GM18505 (cell line): ENCODE data around the gene TCEA3.

Experiments used
- ATAC-seq: cut with Tn5 transposase; IDR thresholded peaks from one replicate; pipeline ENCODE4 v1.9.1; 2021; ENCODE audit not compliant: unreplicated experiment
- POLR2A ChIP-seq: IDR thresholded peaks from 4 replicates; pipeline ENCODE4 v1.6.1; 2011; ENCODE audit warnings: borderline replicate concordance; ENCODE audit not compliant: insufficient read depth, insufficient read length; ENCODE audit errors: extremely low read depth

TCEA3 gene

DNA sequence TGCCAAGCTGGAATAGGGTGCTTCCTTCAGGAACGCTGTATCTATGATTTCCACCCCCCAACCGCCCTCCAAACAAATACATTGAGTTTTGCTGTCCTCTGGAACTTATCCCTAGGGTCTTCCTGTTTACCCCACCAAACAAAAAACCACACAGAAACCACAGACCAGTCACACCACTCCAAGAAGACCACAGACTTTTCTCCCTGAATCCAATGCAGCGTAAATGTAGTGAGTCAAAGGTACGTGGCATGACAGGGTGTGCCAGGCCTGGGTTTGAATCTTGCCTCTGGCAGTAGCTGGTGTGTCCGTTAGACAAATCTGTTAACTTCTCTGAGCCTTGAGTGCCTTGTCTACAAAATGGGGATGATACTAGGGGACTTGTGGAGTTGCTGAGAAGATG, 31.7 kb upstream of the TCEA3 start:
- no peak for ATAC-seq
- TF ChIP-seq POLR2A: no peak

DNA sequence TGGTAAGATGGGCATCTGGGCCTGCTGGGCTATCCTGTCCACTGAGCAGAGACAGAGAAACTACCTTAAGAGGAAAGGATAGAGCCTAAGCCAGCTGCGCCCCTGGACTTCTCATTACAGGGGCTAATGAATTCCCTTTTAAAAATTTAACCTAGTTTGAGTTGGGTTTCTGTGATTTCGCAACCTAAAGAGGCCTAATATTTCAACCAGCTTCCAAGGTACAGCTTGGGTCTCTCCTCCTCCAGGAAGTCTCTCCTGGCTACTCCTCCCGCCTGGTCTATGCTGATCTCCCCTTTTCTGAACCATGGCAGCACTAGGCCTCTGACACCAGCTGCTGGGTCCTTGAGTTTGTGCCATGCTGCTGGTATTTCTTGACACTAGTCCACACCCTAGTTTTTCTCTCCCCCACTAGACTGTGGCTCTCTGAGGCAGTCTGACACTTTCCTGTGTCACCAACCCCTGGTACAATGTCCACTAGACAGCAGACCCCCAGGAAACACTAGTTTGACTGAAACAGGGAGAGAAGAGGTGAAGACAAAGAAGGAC, 29.0 kb upstream of the TCEA3 start:
- no peak for ATAC-seq
- no peak for TF ChIP-seq POLR2A

DNA sequence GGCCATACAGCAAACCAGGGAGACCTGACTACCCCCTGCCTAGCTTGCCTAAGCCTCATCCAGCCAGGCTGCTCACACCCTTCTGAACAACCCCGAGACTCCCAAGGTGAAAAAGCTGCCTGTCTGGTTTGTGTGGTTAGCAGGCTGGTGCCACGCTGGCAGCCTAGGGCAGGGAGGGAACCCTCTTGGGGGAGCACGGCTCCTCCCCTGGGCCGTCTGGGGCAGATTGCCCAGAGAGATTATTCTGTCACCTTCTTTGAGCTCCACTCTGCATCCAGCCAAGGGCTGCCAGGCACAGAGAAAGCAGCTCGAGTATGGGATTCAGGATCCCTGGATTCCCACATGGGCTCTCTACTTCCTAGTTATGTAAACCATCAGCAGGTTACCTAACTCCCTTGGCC, 27.5 kb upstream of the TCEA3 start:
- no peak for ATAC-seq
- no peak for TF ChIP-seq POLR2A

DNA sequence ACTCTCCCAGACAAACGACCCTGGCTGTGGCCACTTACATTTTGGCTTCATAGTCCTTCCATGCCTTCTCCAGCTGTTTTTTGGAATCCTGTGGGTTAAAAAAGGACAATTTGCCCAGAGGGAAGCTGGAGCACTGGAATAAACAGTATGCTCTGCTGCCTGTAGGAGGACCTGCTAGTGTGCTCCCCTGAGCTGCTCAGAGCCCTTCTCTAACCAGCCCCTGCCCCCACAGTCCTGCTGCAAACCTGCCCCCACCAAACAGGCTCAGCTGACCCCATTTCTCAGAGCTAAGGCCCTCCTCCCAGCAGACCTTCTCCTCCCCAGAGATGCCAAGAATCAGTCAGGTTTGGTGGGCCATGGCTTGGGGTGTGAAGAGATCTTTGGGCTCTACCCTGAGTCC, 26.9 kb upstream of the TCEA3 start:
- ATAC-seq: no peak
- TF ChIP-seq POLR2A: no peak

DNA sequence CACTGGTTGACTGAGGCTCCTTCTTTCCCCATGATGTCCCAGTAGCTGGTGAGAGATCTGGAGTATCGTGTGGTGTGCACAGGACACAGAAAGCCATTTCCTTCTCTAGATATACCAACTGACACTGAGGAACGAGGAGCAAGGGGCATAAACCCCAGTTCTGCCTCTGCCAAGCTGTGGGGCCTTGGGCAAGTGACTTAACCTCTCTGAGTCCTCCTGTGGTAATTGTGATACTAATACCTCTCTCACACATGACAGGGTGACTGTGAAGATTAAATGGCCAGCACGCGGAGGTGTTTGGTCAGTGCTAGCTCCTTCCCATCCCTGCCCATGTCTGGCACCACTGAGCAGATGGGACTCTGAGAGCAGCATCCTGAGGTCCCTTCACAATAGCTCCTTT, 26.3 kb upstream of the TCEA3 start:
- no peak for ATAC-seq

DNA sequence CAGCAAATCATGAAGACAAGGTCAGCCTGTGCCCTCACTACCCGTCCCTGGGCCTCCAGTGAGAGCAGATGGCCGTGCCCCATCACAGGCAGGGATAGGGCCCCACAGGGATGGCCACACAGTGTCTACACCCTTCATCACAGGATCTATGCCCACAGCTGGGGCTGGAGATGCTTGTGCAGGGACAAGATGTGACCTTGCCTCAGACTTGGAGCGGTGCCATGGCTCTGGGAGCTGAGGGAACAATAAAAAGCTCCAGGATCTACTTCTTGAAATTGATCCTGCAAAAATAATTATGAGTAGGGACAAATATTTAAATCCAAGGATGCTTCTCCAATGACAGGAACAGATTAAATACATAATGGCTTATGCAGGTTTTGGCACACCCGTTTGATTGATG, 25.4 kb upstream of the TCEA3 start:
- no peak for TF ChIP-seq POLR2A
- ATAC-seq: no peak

More for the DNA sequence above, 26.3 kb upstream of the TCEA3 start:
- no peak for TF ChIP-seq POLR2A

DNA sequence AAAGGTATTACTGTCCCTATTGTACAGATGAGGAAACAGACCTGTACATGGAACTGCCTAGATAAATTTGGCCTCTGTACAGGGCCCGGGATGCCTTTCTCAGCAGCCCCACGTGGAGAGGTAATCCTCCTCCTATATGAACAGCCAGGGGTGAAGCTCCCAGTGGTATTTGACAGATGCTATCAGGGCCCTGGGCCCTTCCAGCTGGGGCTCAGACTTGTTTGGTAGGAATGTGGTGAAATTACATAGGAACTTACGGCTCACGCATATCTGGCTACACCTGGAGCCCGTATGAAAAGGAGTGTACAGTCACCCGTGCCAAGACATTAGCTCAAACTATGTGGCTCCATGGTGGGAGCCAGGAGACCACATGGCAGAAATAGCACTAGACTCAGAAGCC, 24.8 kb upstream of the TCEA3 start:
- no peak for ATAC-seq
- TF ChIP-seq POLR2A: no peak

DNA sequence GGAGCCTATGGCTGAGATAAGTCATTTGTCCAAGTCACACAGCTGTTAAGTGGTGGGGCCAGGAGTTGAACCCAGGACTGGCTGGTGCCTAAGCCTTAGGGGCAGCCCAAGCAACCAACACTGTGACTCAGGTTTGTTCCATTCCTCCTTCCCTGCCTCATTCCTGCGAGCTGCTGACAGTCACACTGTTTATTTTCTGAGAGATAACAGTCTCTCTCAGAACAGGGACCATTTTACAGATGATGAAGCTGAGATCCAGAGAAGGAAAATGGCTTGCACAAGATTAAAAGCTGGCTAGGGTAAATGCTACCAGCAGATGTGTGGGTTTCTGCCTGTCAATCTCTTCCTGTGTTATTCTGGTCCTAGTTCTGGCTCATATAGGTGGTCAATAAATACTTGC, 24.3 kb upstream of the TCEA3 start:
- no peak for ATAC-seq
- TF ChIP-seq POLR2A: no peak

DNA sequence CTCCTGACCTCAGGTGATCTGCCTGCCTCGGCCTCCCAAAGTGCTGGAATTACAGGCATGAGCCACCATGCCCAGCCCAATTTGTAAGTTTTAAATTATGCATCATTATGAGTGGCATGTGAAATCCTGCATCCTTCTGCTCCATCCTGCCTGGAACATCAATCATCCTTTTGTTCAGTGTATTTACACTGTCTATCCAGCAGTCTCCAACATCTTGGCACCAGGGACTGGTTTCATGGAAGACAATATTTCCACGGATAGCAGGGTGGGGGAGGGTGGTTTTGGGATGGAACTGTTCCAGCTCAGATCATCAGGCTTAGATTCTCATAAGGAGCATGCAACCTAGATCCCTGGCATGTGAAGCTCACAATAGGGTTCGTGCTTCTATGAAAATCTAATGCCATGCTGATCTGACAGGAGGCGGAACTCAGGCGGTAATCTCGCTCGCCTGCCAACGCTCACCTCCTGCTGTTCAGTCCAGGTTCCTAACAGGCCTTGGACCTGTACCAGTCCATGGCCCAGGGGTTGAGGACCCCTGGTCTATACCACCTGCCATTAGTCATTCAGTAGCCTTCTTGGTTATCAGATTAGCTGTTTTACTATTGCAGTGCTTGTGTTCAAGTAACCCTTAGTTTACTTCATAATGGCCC, 22.2 kb upstream of the TCEA3 start:
- no peak for TF ChIP-seq POLR2A
- no peak for ATAC-seq

DNA sequence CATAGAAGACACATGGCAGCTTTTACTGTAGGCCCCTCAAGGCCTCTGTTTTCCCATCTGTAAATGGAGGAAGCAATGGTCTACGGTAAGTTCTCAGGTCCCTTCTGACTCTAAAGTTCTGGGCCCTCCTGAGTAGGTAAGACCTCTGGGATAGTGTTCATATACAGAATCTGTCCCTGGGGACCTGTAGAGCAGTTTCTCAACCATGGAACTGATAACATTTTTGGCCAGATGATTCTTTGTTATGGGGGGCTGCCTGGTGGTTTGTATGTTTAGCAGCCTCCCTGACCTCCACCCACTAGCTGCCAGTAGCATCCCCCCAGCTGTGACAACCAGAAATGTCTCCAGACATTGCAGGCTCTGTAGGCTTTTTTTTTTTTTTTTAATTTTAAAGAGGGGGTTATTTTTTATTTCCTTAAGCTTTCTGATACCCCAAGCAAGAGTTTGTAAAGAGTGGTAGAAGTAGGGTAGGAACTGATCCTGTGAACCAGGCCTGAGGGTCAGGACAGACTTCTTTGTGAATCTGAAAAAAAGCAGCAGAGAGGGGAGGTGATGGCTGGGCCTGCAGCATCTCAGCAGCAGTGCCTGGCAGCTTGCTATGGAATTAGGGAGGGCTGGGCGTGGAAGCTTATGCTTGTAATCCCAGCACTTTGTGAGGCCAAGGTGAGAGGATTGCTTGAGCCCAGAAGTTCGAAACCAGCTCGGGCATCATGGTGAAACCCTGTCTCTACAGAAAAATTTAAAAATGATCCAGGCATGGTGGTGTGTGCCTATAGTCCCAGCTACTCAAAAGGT, 20.2 kb upstream of the TCEA3 start:
- no peak for TF ChIP-seq POLR2A
- ATAC-seq: no peak

DNA sequence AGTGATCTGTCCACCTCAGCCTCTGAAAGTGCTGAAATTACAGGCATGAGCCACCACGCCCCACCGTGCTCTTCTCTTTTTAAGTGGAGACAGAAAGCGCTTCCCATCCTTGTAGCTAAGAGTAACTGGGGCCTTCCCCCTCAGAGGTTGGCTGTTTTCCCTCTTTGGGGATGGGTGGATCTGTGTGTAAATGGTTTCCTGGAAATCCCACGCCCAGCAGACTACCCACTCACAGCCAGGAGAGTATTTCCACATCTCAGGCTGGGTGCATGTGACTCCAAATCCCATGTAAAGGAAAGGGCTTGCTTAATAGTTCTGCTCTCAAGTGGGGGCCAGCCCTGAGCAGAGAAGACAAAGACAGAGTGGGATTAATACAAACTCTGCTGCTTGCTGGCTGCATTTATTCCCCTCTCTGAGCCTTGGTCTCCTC, 19.6 kb upstream of the TCEA3 start:
- TF ChIP-seq POLR2A: no peak
- ATAC-seq: no peak

DNA sequence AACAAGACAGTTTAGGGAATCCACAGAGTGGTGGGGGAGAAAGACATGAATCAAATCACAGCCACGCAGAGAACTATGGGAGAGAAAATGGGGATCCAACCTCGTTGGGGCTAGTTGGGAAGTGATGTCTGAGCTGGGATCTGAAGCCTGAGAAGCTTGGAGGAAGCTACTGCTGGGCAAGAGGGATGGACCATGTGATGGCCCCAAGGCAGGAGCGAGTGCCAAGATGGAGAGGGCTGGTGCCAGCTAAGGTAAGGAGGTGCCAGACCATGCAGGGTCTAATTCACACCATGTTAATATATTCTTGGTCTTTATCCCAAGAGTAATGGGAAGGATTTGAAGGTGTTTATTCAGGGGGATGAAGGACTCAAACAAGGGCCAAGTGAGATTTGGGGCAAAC, 18.2 kb upstream of the TCEA3 start:
- ATAC-seq: no peak
- TF ChIP-seq POLR2A: no peak

DNA sequence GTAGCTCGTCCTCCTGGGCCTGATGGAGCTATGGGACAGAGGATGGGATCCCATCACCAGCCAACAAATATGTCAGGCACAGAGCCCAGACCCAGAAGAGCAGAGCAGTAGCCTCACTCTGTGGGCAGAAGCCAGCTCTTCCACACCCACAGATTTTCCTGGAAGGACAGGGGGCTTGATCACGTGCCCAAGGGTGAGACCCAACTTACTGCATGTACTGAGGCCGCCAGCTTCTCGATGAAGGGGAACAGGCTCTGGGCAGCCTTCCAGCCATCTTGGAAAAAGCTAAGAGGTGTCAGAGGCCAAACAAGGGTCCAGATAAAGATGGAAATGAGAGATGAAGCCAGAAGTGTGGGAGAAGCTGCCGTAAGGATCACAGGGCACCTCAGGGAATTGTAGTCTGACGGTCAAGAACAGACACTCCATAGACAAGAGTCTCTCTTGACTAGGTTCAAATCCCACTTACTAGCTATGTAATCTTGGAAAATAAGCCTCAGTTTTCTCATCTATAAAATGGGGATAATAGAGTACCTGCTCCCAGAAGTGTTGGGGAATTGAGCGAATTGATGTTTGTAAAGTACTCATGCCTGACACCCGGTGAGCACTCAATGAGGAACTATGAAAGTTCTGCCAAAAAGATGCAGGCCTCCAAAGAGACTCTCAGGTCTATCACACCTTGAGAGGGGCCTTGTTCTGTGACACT, 17.0 kb upstream of the TCEA3 start:
- no peak for TF ChIP-seq POLR2A
- no peak for ATAC-seq
